H1 (cell line): Measurements from ENCODE around the gene AP1G2. TPM values are rescaled to one million over a fixed set of nuclear protein-coding genes. Genes with fewer than 3 reads are reported as not detected.

ENCODE experiments used
- EGR1 ChIP-seq: IDR thresholded peaks from 2 replicates; pipeline ENCODE4 v1.6.1; 2011; ENCODE audit warnings: low read depth, low read length, borderline replicate concordance
- HDAC6 ChIP-seq: IDR thresholded peaks from one replicate; pipeline ENCODE4 v1.7.1; 2012; ENCODE audit warnings: low read depth, mild to moderate bottlenecking, inconsistent platforms, low read length, moderate library complexity
- JUND ChIP-seq: IDR thresholded peaks from 2 replicates; pipeline ENCODE4 v1.6.1; 2011; ENCODE audit warnings: mild to moderate bottlenecking, improper control_type of control experiment, low read length
- TAF7 ChIP-seq: optimal IDR thresholded peaks from 2 replicates; pipeline ENCODE3; 2011; ENCODE audit warnings: low read depth, mild to moderate bottlenecking, inconsistent platforms, low read length, moderate library complexity, borderline replicate concordance
- polyA plus RNA-seq, 7 experiments: library from polyadenylated mRNA; depleted of rRNA in 3 of 7; stranded (reverse) in 5 of 7; unstranded in 2 of 7; fragments of >200 nt in 5 of 7; fragments of 200-250 nt in 2 of 7; gene quantifications; 1 replicate in 5 of 7; 2 replicates in 1 of 7; 4 replicates in 1 of 7; pipeline versions ENCODE4 v1.2.1 to v1.2.3, GENCODE V29; 2011 to 2013; ENCODE audit warnings: missing spikeins in 2 of 7, mixed read lengths in 2 of 7
- total RNA-seq: library from RNA; stranded (reverse); fragmentation: NEBNext Ultra II Directional; extraction: Animal tissue kit (Norgen Biotek cat#: 25700); gene quantifications from 2 replicates; pipeline ENCODE4 v1.2.1, GENCODE V29; 2021
- TF ChIP-seq, protein P1 (sequence below): IDR thresholded peaks from 2 replicates; pipeline ENCODE4 v1.6.1; 2012; ENCODE audit warnings: inconsistent platforms
- TF ChIP-seq, protein P2 (sequence below): IDR thresholded peaks from 2 replicates; pipeline ENCODE4 v1.6.1; 2012; ENCODE audit warnings: inconsistent platforms

Gene AP1G2
- total and polyA plus RNA-seq, 2 of the 8 experiments (the other 6 are each of a cell fraction or from before 2014, with no cell fraction given) = 70.9 to 134 TPM

- TF ChIP-seq TAF7 (no peak), EGR1 (no peak), HDAC6 (no peak), JUND (no peak)
- TF ChIP-seq, protein P1, sequence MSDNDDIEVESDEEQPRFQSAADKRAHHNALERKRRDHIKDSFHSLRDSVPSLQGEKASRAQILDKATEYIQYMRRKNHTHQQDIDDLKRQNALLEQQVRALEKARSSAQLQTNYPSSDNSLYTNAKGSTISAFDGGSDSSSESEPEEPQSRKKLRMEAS = no peak
- TF ChIP-seq, protein P2, sequence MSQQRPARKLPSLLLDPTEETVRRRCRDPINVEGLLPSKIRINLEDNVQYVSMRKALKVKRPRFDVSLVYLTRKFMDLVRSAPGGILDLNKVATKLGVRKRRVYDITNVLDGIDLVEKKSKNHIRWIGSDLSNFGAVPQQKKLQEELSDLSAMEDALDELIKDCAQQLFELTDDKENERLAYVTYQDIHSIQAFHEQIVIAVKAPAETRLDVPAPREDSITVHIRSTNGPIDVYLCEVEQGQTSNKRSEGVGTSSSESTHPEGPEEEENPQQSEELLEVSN = no peak
Observed at GRCh38 chr14:23580152-23580926, 12.7 kb upstream of the AP1G2 start (continued).
